Caco-2 (cell line): Measurements from ENCODE around the gene PRRT1B. TPM values are rescaled to one million over a fixed set of nuclear protein-coding genes. Genes with fewer than 3 reads are reported as not detected.

Experiments used
- BruUV-seq: library from RNA; stranded (reverse); fragments of 400-500 nt; replicated peaks from 2 replicates; lab custom pipeline; 2021; lab: Mats Ljungman, UMichigan
- CTCF ChIA-PET: fragments of 300-600 bp; sonication (Branson Sonifier 250); formaldehyde crosslinking; loops from one replicate; lab custom pipeline; 2022; ENCODE audit warnings: antibody characterized with exemption; lab: Charles Lee
- POLR2A ChIA-PET: fragments of 300-600 bp; sonication (Branson Sonifier 250); formaldehyde crosslinking; loops from one replicate; lab custom pipeline; 2022; ENCODE audit warnings: antibody characterized with exemption; lab: Charles Lee
- DNase-seq, 2 experiments: peaks; one replicate each; pipeline versions ENCODE4 v3.0.0 to v3.0.0-alpha.2; 2020 to 2022
- H3K27me3 ChIP-seq: replicated peaks from 2 replicates; pipeline ENCODE4 v1.6.0; 2011; ENCODE audit warnings: low read length; ENCODE audit not compliant: control insufficient read depth, insufficient read depth
- H3K36me3 ChIP-seq: 2 replicates; pipeline ENCODE4 v1.5.1; 2011; ENCODE audit warnings: low read length; ENCODE audit not compliant: control insufficient read depth, insufficient read depth
- H3K4me1 ChIP-seq: fragments of 250-450 bp; sonication (Bioruptor Pico); 2 replicates; pipeline ENCODE4 v1.5.1; 2020; ENCODE audit warnings: mild to moderate bottlenecking
- H3K4me3 ChIP-seq: 2 replicates; pipeline ENCODE4 v1.5.1; 2011; ENCODE audit warnings: low read depth, mild to moderate bottlenecking, control low read depth, low read length
- H3K9me3 ChIP-seq: fragments of 250-450 bp; sonication (Bioruptor Pico); 2 replicates; pipeline ENCODE4 v1.5.1; 2020; ENCODE audit warnings: mild to moderate bottlenecking, moderate library complexity
- H3K27ac Mint-ChIP-seq: one replicate; pipeline ENCODE4 v1.8.0; 2022; ENCODE audit warnings: mixed read lengths; ENCODE audit not compliant: unreplicated experiment
- H3K27me3 Mint-ChIP-seq: one replicate; pipeline ENCODE4 v1.8.0; 2022; ENCODE audit warnings: mixed read lengths; ENCODE audit not compliant: insufficient read depth, unreplicated experiment
- H3K36me3 Mint-ChIP-seq: one replicate; pipeline ENCODE4 v1.8.0; 2022; ENCODE audit warnings: mild to moderate bottlenecking, mixed read lengths; ENCODE audit not compliant: insufficient read depth, unreplicated experiment
- H3K4me1 Mint-ChIP-seq: one replicate; pipeline ENCODE4 v1.8.0; 2022; ENCODE audit warnings: low read depth, mixed read lengths; ENCODE audit not compliant: unreplicated experiment
- H3K4me3 Mint-ChIP-seq: one replicate; pipeline ENCODE4 v1.8.0; 2022; ENCODE audit warnings: mild to moderate bottlenecking, moderate library complexity, mixed read lengths; ENCODE audit not compliant: unreplicated experiment
- H3K9me3 Mint-ChIP-seq: one replicate; pipeline ENCODE4 v1.8.0; 2022; ENCODE audit warnings: mixed read lengths; ENCODE audit not compliant: unreplicated experiment
- CTCF ChIP-seq, 2 experiments: fragments of 200-600 bp in 1 of 2; IDR thresholded peaks; 1 replicate in 1 of 2; 2 replicates in 1 of 2; pipeline versions ENCODE4 v1.5.1 to v1.8.0; 2011 to 2022; ENCODE audit warnings: antibody characterized with exemption in 1 of 2, control low read depth in 1 of 2, inconsistent platforms in 1 of 2, low read depth in 1 of 2, low read length in 1 of 2, mild to moderate bottlenecking in 1 of 2, moderate library complexity in 1 of 2; ENCODE audit not compliant: insufficient read depth in 1 of 2, severe bottlenecking in 1 of 2, unreplicated experiment in 1 of 2
- intact Hi-C: fragments of 100-400 bp; cut with micrococcal nuclease; formaldehyde crosslinking; loops from one replicate; pipeline ENCODE4 v1.10.0; 2022; ENCODE audit not compliant: unreplicated experiment
- total RNA-seq: library from RNA; stranded (reverse); gene quantifications from 2 replicates; pipeline ENCODE4 v1.2.3, GENCODE V29; 2022

The PRRT1B gene
- total RNA-seq, 1 experiment from 2014 or later: 6.5 TPM

GRCh38 chr9:131601683-131602181 is 56.4 kb downstream of the PRRT1B start:
- Histone ChIP-seq H3K9me3 (no peaks in the 10 kb centered on the region), H3K4me1 (peaks cover 10% of the 10 kb centered on the region), H3K27me3 (no peaks in the 10 kb centered on the region), H3K36me3 (peaks cover 3% of the 10 kb centered on the region), H3K4me3 (no peak overlapping the region)
- H3K4me3 Mint-ChIP-seq: no peak overlapping the region
- peaks cover 60% of the 10 kb centered on the region for H3K36me3 Mint-ChIP-seq
- peaks cover 10% of the 10 kb centered on the region for H3K4me1 Mint-ChIP-seq
- H3K9me3 Mint-ChIP-seq: no peaks in the 10 kb centered on the region
- no TSS peak for BruUV-seq
- ChIA-PET POLR2A (no interaction called here), CTCF (interaction anchor here (0.7 kb wide), 1 partner anchor 10 kb away, joined by 4 read pairs; no protein-coding TSS in a partner anchor)
- no peak for DNase-seq
- H3K27me3 Mint-ChIP-seq: no peaks in the 10 kb centered on the region
- no peak for TF ChIP-seq CTCF (IDR thresholded peaks at IDR 0.05; ENCODE audit: insufficient read depth in 1 of 2, low read depth in 1 of 2, low read length in 1 of 2, severe bottlenecking in 1 of 2, unreplicated experiment in 1 of 2)
- intact Hi-C loops: no loop called here
- H3K27ac Mint-ChIP-seq: no peak overlapping the region

GRCh38 chr9:131603199-131603598 is 57.9 kb downstream of the PRRT1B start:
- no peaks in the 10 kb centered on the region for H3K9me3 ChIP-seq
- no peak overlapping the region for H3K27ac Mint-ChIP-seq
- no peak for TF ChIP-seq CTCF (IDR thresholded peaks at IDR 0.05; ENCODE audit: insufficient read depth in 1 of 2, low read depth in 1 of 2, low read length in 1 of 2, severe bottlenecking in 1 of 2, unreplicated experiment in 1 of 2)
- BruUV-seq: no TSS peak
- ChIA-PET POLR2A (no interaction called here), CTCF (no interaction called here)
- intact Hi-C loops: no loop called here
- H3K4me3 ChIP-seq: no peak overlapping the region
- peaks cover 51% of the 10 kb centered on the region for H3K36me3 Mint-ChIP-seq
- peaks cover 18% of the 10 kb centered on the region for H3K4me1 Mint-ChIP-seq
- no peak for DNase-seq
- H3K9me3 Mint-ChIP-seq: no peaks in the 10 kb centered on the region
- no peaks in the 10 kb centered on the region for H3K27me3 Mint-ChIP-seq
- H3K4me1 ChIP-seq: peaks cover 25% of the 10 kb centered on the region
- no peak overlapping the region for H3K4me3 Mint-ChIP-seq
- H3K36me3 ChIP-seq: peaks cover 2% of the 10 kb centered on the region
- no peaks in the 10 kb centered on the region for H3K27me3 ChIP-seq

GRCh38 chr9:131603711-131604439 is 58.6 kb downstream of the PRRT1B start:
- Mint-ChIP-seq H3K4me1 (peaks cover 24% of the 10 kb centered on the region), H3K36me3 (peaks cover 53% of the 10 kb centered on the region), H3K4me3 (no peak overlapping the region), H3K27me3 (no peaks in the 10 kb centered on the region), H3K27ac (no peak overlapping the region), H3K9me3 (no peaks in the 10 kb centered on the region)
- no peak for DNase-seq
- H3K4me1 ChIP-seq: peaks cover 32% of the 10 kb centered on the region
- ChIA-PET POLR2A (no interaction called here), CTCF (no interaction called here)
- H3K4me3 ChIP-seq: no peak overlapping the region
- no peaks in the 10 kb centered on the region for H3K9me3 ChIP-seq
- H3K27me3 ChIP-seq: no peaks in the 10 kb centered on the region
- intact Hi-C loops: no loop called here
- peaks cover 2% of the 10 kb centered on the region for H3K36me3 ChIP-seq
- TF ChIP-seq CTCF (IDR thresholded peaks at IDR 0.05; ENCODE audit: insufficient read depth in 1 of 2, low read depth in 1 of 2, low read length in 1 of 2, severe bottlenecking in 1 of 2, unreplicated experiment in 1 of 2): no peak
- BruUV-seq: no TSS peak
